ENCODE results near the gene OR2Z1. TPM values are rescaled to one million over a fixed set of nuclear protein-coding genes. Genes with fewer than 3 reads are reported as not detected.
"Not testable (repeated sequence)": the region's sequence is repeated elsewhere in the genome, so short reads cannot be mapped to it uniquely, and the experiment has no call there.

Gene OR2Z1
- total RNA-seq, 1 experiment from 2014 or later: not detected

DNA sequence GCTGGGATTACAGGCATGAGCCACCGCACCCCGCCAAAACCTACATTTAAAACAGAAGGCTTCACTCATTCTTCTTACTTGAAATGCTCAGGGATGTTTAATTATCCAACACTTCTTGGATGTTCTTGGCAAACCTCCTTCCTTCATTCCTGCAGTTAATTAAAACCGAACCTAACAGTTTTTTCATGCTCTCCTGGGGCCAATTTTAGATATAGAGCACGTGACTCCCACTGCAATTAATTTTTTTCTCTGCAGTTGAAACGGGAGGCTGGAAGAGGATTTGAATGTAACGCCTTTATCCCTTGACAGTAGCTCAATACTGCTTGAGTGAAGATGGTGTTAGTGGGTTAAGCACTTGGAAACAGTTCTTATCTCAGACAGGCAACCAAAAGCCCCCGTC lies 18.2 kb upstream of the OR2Z1 start:
- Mint-ChIP-seq H3K27ac (ENCODE audit: unreplicated experiment) (no peak overlapping the region), H3K4me1 (ENCODE audit: low read depth, unreplicated experiment) (no peaks in the 10 kb centered on the region), H3K9me3 (ENCODE audit: low read depth, unreplicated experiment) (no peaks in the 10 kb centered on the region), H3K36me3 (ENCODE audit: insufficient read depth, unreplicated experiment) (no peaks in the 10 kb centered on the region), H3K27me3 (ENCODE audit: unreplicated experiment) (no peaks in the 10 kb centered on the region), H3K4me3 (ENCODE audit: low read depth, unreplicated experiment) (no peak overlapping the region)
- DNase-seq: no peak
- intact Hi-C loops (cut with micrococcal nuclease; ENCODE audit: unreplicated experiment): no loop called here
- BruUV-seq (replicated peaks): no TSS peak
- CTCF ChIA-PET: interaction anchor here (0.6 kb wide), 1 partner anchor 18 kb away, joined by 3 read pairs; no protein-coding TSS in a partner anchor
- TF ChIP-seq, protein P1, sequence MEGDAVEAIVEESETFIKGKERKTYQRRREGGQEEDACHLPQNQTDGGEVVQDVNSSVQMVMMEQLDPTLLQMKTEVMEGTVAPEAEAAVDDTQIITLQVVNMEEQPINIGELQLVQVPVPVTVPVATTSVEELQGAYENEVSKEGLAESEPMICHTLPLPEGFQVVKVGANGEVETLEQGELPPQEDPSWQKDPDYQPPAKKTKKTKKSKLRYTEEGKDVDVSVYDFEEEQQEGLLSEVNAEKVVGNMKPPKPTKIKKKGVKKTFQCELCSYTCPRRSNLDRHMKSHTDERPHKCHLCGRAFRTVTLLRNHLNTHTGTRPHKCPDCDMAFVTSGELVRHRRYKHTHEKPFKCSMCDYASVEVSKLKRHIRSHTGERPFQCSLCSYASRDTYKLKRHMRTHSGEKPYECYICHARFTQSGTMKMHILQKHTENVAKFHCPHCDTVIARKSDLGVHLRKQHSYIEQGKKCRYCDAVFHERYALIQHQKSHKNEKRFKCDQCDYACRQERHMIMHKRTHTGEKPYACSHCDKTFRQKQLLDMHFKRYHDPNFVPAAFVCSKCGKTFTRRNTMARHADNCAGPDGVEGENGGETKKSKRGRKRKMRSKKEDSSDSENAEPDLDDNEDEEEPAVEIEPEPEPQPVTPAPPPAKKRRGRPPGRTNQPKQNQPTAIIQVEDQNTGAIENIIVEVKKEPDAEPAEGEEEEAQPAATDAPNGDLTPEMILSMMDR (IDR thresholded peaks at IDR 0.05; ENCODE audit: unreplicated experiment): no peak

DNA sequence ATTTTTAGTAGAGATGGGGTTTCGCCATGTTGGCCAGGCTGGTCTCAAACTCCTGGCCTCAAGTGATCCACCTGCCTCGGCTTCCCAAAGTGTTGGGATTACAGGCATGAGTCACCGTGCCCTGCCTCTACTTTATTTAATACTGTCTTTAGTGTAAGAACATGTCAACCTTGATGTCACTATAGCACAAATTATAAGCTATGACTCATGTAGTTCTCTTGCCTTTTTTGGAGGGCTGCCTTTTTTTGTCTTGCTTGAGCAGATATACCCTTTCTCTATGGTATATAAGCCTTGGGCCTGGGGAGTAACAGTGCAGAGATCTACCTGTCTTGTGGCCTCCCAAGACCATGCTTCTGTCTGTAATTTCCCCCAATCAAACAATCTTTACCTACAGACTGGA lies 16.1 kb upstream of the OR2Z1 start:
- H3K36me3 Mint-ChIP-seq (ENCODE audit: insufficient read depth, unreplicated experiment); H3K27ac Mint-ChIP-seq (ENCODE audit: unreplicated experiment); H3K9me3 Mint-ChIP-seq (ENCODE audit: low read depth, unreplicated experiment); H3K4me1 Mint-ChIP-seq (ENCODE audit: low read depth, unreplicated experiment); CTCF ChIA-PET; BruUV-seq (replicated peaks); H3K27me3 Mint-ChIP-seq (ENCODE audit: unreplicated experiment); intact Hi-C loops (cut with micrococcal nuclease; ENCODE audit: unreplicated experiment); H3K4me3 Mint-ChIP-seq (ENCODE audit: low read depth, unreplicated experiment); DNase-seq: not testable (repeated sequence)

DNA sequence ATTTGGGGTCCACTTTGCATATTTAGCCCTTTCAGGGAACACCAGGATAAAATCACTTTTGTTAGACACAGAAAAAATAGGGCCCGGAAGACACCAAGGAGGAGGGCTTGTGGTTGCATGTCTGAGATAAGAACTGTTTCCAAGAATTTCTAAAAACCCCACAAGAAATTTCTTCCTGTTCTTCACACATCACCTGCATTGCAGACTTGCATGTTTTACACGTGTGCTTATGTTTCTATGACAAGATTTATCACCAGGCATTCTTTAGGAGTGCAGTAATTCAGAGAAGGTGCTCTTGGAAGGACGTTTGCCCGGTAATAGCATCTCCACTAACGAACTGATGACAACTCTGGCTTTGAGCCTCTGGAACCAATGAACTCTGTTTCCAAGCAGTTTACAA lies 15.7 kb upstream of the OR2Z1 start:
- DNase-seq: no peak
- no peaks in the 10 kb centered on the region for H3K27me3 Mint-ChIP-seq (ENCODE audit: unreplicated experiment)
- CTCF ChIA-PET: no interaction called here

DNA sequence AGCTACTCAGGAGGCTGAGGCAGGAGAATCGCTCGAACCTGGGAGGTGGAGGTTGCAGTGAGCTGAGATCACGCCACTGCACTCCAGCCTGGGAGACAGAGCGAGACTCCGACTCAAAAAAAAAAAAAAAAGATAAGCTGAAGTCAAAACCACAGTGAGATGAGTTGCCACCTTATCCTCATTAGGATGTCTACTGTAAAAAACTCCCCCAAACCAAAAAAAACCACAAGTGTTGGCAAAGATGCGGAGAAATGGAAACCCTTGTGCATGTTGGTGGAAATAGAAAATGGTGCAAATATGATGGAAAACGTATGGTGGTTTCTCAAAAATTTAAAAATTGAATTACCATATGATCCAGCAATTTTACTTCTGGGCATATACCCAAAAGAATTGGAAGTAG lies 11.1 kb upstream of the OR2Z1 start:
- H3K4me1 Mint-ChIP-seq (ENCODE audit: low read depth, unreplicated experiment); BruUV-seq (replicated peaks); CTCF ChIA-PET; H3K27ac Mint-ChIP-seq (ENCODE audit: unreplicated experiment); H3K9me3 Mint-ChIP-seq (ENCODE audit: low read depth, unreplicated experiment); DNase-seq; intact Hi-C loops (cut with micrococcal nuclease; ENCODE audit: unreplicated experiment); H3K27me3 Mint-ChIP-seq (ENCODE audit: unreplicated experiment); H3K4me3 Mint-ChIP-seq (ENCODE audit: low read depth, unreplicated experiment); H3K36me3 Mint-ChIP-seq (ENCODE audit: insufficient read depth, unreplicated experiment): not testable (repeated sequence)

More for the DNA sequence above, 15.7 kb upstream of the OR2Z1 start:
- Mint-ChIP-seq H3K27ac (ENCODE audit: unreplicated experiment) (no peak overlapping the region), H3K4me3 (ENCODE audit: low read depth, unreplicated experiment) (no peak overlapping the region), H3K9me3 (ENCODE audit: low read depth, unreplicated experiment) (no peaks in the 10 kb centered on the region), H3K4me1 (ENCODE audit: low read depth, unreplicated experiment) (no peaks in the 10 kb centered on the region), H3K36me3 (ENCODE audit: insufficient read depth, unreplicated experiment) (no peaks in the 10 kb centered on the region)
- no TSS peak for BruUV-seq (replicated peaks)
- intact Hi-C loops (cut with micrococcal nuclease; ENCODE audit: unreplicated experiment): no loop called here
- TF ChIP-seq, protein P1 (IDR thresholded peaks at IDR 0.05; ENCODE audit: unreplicated experiment): no peak

DNA sequence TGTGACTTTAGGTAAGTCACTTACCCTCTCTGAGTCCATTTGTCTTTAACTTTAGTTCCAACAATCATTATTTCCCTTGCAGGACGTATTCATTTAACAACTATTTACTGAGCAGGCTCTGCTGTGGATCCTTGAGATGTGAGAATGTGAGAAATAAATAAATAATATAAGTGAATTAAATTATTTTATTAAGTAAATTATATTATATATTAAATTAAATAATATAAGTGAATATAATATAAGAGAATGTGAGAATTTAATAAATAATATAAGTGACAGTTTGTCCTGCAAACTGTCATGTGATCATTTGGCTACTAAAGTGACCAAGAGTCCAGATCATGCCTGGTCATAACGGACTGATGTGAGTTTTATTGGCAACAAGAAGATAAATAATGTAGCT lies 598 bp downstream of the OR2Z1 start:
- Mint-ChIP-seq H3K27ac (ENCODE audit: unreplicated experiment) (no peak overlapping the region), H3K4me1 (ENCODE audit: low read depth, unreplicated experiment) (no peaks in the 10 kb centered on the region), H3K4me3 (ENCODE audit: low read depth, unreplicated experiment) (no peak overlapping the region), H3K27me3 (ENCODE audit: unreplicated experiment) (no peaks in the 10 kb centered on the region), H3K36me3 (ENCODE audit: insufficient read depth, unreplicated experiment) (no peaks in the 10 kb centered on the region), H3K9me3 (ENCODE audit: low read depth, unreplicated experiment) (no peaks in the 10 kb centered on the region)
- CTCF ChIA-PET: no interaction called here
- DNase-seq: no peak
- no TSS peak for BruUV-seq (replicated peaks)
- intact Hi-C loops (cut with micrococcal nuclease; ENCODE audit: unreplicated experiment): no loop called here
- TF ChIP-seq, protein P1 (IDR thresholded peaks at IDR 0.05; ENCODE audit: unreplicated experiment): no peak
